ENCODE data around the gene MRGPRD.
"Not testable (repeated sequence)": the region's sequence is repeated elsewhere in the genome, so short reads cannot be mapped to it uniquely, and the experiment has no call there.

The MRGPRD gene

DNA sequence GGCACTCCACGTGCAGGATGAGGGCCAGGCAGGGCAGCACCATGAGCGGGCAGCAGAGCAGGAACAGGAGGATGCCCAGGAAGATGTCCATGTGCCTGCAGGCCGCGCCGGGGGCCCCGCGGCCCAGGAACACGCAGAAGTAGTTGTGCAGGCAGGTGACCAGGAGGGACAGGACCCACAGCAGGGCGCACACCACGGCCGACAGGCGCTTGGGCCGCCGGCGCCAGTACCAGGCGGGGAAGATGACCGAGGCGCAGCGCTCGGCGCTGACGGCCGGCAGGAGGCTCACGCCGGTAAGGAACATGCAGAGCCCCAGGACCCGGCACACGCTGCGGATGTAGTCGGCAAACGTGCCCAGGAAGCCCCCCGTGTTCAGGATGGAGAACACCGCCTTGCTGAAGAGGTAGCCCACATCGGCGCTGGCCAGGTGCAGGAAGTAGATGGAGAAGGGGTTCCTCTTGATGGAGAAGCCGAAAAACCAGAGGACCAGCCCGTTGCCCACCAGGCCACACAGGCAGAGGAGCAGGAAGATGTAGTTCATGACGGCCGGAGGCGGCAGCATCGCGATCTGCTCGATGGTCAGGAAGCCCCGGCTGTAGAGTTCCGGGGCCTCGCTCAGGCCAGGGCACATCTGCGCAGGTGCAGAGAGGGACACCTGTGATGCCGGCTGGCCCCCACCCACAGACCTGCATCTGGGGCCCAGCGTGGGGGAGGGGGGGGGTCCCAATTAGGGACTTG is 25.0 kb upstream of the MRGPRD start:
- no peak for DNase-seq

DNA sequence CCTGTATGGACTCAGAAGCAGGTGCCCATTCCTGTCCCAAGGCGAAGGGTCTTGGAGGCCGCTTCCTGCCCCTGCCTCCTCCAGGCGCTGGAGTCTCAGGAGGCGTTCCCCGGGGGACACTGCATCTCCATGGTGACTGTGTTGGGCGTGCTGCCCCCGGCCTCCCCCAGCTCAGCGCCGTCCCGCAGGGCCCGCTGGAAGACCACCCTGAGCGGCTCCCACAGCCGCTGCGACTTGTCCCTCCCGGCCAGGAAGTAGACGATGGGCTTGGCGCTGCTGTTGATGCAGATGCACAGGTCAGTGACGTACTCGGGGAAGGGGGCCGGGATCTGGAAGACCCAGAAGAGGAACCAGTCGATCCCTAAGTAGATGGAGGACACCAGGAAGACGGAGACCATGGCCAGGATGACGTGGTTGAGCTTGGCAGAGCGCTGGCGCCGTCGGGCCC is 24.4 kb upstream of the MRGPRD start:
- DNase-seq: no peak

DNA sequence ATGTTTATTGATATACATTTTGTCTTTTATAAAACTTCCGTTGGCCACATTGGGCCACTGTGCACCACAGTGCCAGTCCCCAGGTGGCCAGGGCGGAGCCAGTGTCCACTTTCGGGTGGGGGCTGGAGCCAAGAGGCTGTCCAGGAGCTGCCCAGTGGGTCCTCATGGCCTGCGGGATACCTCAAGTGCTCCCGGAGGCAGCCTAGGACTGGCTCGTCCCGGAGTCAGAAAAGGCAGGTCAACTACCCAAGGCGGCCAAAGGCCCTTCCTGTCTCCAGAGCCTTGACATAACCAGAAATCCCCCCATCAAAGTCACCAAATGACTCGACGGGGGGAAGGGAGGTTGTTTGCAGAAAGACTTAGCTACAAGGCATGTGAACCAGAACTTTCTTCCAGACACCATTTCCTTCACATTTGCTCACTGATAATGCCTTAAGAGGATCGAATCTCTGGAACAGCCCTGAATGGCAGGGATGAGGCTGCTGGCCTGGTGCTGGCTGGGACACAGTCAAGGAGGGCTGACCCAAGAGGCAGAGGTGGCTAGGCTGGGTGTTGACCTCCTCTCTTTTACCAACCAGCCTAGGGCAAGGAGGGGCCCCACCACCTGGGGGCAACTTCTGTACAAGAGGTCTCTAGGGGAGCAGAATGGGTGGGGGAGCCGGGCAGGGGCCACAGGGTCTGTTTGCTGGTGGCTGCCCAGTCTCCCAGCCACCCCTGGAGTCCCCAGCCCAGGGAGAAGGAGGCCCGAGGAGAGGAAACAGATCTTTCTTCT is 23.8 kb upstream of the MRGPRD start:
- no peak for DNase-seq

DNA sequence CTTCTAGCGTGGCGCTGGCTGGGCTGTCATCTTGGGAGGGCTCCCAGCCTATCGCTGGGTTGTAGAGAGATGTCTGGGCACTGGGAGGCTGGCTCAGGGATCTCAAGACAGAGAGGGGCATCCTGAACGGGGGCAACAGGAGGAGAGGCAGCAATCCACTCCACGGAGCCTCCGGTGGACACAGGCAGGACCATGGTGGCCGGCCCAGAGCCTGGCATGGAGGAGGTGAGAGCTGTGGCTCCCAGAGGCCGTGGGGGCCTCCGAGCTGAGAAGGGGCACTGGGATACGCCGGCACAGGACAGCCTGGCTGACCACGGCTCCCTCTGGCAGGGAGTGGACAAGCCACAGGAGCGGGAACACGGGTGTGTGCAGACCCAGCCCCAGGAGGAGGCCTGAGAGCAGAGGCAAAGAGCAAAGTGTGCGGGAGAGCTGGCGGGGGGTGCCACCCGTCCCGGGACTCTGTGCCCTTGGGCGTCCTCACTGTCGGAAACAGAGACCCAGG is 23.1 kb upstream of the MRGPRD start:
- no peak for DNase-seq

DNA sequence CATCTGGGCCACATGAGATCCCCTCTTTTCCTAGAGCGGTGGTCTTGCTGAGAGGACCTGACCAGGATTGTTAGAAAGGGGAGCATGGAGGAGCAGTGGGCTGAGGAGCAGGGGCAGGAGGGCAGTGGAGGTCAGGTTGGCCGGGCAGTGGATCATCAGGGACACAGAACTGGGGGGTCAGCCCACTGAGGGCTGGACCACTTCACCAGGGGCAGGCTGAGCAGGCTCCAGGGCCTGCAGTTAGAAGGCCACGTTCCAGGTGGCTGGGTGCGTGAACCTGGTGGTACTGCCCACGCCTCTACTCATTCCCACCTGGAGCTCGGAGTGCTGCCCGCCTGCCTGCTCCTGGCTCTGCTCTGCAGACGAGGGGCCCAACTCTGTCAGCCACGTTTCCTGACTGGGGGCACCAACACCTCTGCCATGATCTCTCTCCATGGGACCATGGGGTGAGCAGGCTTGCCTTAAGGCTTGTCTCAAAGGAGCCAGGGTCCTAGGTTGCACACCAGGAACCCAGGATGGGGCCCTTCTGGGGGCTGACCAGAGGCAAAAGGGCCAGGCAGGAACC is 22.6 kb upstream of the MRGPRD start:
- no peak for DNase-seq

DNA sequence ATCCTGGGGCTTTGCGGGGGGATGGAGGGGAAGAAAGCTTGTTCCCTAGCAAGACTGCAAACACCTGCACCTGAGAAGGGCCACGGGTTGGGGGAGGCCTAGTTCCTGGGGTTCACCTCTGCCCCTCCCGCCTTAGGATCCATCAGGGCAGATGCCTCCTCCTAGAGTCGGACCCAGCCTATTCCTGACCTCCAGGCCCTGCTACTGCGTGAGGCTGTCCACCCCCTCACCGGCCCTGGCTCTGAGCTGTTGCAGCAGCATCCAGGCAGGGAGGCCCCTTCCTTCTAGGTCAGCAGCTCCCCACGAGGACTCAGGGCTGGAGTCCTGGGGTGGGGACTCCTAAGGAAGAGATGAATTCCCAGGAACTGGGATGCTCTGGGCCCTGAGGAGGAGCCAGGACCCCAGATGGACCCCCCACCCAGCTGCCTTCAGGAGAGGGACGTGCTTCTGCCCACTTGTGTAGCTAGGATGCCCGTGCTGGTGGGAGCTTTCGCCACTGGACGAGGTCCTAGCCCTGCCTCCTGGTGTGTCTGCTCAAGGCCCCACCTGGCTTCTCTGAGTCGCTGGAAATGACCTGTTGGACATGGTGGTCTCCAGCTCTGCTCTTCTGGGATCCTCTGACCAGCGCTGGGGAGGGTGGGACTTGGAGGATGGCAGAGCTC is 21.9 kb upstream of the MRGPRD start:
- DNase-seq: no peak

DNA sequence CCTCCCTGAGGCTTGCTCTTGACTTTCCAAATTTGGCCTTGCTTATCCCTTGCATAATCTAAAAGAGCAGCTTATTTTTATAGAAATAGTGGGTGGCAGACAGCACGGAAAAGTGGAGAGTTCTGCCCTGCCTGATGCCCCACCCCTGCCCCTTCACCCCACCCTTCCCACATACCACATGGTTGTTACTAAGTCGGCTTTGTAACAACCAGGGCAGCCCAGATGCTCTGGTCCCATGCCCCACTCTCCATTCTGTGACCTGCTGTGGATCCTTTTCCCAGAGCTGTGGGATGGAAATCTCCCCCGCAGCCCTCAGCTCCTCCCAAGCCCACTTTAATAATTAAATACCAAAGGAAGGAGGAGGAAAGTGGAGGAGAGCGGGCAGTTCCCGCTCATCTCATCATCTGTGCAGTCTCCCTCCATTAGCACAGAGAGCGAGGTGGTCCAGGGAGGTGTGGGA is 21.4 kb upstream of the MRGPRD start:
- DNase-seq: no peak

DNA sequence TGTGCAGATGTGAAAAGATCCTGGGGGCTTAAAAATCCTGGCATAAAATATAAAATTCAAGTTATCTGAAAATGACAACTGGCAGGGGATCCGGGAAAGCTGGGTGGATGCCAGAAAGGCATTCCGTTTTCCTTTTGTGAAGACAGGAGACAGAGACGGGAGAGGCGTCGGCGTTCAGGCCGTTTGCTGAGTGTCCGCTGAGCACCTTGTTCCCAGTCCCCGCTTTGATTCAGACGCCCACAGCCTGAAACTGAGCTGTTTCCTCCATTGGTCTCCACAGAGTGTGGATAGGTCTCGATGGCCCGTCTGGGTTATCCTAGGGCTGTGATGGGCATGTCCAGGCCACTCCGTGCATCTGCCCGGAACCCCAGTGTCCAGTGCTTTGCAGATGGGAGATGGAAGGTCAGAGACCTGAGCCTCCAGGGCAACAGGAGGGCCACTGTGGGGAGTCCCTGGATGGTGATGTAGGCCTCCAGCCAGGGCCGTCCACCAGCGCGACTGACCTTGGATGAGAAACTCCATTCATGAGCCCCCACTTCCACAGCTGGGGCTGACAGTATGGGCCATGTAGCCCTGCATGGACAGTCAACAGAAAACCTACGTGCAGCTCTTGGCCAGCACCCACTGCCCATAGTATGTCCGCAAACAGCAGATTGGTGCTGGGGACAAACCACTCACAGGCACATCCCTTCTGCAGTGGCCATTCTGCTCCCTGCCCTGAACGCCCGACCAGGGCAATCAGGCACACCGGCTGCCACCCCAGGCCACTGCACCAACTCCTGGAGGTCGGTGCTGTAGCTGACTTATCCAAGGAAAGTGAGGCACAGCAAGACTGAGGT is 20.7 kb upstream of the MRGPRD start:
- DNase-seq: no peak

DNA sequence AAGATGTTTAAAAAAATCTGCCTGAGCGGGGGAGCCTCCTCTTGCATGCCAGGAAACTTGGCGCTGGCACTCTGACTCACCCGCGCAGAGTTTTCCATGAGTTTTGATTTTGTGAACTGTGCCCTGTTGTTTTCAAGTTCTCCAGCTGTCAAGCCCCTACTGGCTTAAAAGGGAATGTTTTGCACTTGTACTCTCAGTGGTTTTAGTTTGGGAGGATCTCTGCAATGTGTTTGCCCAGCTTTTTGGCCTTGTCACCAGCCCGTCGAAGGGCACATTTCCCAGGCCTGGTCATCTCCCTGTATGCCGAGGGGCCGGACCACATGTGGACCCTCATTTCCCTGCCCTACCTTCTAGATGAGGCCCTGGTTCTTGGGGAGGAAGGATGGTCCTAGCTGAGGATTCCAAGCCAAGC is 20.1 kb upstream of the MRGPRD start:
- no peak for DNase-seq

DNA sequence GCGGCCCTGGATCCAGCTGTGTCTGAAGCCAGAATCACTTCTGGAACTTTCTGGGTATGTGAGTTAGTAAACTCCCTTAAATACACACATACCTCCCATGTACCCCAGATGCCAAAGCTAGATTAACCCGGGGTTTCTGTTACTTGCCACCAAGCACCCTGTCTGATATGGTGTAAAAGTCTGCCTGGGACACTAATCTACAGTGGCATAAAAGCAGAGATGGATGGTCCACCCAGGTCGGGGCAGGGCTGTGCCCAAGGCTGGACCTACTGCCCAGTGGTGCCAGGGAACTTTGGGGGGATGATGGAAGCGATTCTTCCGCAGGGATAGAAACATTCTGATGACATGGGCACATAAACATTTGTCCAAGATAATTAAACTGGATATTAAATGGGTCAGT is 19.6 kb upstream of the MRGPRD start:
- DNase-seq: no peak

DNA sequence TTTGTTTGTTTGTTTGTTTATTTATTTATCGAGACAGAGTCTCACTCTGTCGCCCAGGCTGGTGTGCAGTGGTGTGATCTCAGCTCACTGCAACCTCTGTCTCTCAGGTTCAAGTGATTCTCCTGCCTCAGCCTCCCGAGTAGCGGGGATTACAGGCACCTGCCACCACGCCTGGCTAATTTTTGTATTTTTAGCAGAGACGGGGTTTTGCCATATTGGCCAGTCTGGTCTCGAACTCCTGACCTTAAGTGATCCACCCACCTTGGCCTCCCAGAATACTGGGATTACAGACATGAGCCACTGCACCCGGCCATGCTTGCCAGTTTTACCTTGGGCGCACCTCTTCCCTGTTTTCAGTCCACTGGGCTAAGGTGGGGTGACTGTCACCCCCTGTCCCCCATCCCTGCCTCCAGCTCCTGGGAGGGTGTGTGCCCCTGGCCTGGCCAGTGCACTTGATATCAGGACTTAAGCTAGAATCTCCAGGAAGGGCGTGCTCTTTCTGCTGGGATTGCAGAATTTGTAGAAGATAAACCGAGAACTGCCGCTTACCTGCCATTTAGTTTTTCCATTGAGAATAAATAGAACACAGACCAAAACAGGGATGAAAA is 19.1 kb upstream of the MRGPRD start:
- not testable (repeated sequence) for DNase-seq

DNA sequence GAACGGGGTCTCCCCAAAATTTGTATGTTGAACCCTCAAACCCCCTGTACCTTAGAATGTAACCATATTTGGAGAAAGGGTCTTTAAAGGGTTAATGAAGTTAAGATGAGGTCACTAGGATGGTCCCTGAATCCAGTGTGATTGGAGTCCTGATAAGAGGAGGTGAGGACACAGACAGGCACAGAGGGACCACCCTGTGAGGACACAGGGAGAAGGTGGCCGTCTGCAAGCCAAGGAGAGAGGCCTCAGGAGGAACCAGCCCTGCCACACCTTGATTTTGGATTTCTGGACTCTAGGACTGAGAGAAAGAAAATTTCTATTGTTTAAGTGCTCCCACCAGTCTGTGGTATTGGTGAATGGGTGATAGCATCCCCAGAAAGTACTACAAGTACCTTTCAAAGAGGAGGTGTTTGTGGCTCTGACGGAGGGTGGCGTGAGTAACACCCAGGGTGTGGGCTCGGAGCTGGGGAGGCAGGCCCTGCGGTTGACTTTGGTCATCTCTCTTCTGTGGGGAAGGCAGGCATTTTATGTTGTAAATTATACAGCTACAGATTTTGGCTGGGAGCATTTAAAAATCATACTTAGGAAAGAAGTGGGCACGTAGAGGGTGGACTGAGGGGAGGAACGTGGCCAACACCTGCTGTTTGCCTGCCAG is 18.4 kb upstream of the MRGPRD start:
- DNase-seq: no peak

DNA sequence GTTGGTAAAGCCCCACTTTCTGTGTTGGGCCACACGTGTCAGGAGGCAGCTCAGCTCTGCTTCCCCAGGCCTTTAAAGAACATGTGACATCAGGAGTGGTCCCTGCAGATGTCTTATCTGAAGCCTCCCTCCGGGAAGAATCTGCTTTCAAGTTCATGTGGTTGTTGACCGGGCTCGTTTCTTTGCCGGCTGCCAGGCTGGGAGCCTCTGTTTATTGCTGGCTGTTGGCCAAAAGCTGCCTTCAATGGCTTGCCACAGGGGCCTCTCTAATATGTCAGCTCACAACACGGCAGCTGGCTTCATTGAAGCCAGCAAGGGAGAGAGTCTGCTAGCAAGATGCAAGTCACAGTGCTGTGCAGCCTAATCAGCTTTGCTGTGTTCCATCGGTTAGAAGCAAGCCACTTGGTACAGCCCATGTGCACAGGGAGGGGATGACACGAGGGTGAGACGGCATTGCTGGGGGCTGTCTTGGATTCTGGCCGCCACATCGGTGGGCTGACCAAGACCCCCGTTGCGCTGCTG is 17.7 kb upstream of the MRGPRD start:
- DNase-seq: no peak

DNA sequence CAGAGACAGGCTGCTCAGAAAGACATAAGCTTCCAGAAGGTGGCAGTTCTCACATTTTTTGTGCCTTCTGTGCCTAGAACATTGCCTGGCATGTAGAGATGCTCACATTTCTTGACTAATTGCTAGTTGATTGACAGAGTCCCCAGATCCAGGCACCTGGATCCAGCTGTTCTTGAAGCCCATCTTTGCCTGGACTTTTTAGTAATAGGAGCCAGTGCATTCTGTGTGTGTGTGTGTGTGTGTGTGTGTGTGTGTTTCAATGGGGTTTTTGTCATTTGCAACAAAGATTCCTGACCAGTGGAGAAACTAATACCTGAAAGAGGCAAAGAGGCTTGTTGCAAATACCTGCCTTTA is 17.2 kb upstream of the MRGPRD start:
- DNase-seq: no peak

DNA sequence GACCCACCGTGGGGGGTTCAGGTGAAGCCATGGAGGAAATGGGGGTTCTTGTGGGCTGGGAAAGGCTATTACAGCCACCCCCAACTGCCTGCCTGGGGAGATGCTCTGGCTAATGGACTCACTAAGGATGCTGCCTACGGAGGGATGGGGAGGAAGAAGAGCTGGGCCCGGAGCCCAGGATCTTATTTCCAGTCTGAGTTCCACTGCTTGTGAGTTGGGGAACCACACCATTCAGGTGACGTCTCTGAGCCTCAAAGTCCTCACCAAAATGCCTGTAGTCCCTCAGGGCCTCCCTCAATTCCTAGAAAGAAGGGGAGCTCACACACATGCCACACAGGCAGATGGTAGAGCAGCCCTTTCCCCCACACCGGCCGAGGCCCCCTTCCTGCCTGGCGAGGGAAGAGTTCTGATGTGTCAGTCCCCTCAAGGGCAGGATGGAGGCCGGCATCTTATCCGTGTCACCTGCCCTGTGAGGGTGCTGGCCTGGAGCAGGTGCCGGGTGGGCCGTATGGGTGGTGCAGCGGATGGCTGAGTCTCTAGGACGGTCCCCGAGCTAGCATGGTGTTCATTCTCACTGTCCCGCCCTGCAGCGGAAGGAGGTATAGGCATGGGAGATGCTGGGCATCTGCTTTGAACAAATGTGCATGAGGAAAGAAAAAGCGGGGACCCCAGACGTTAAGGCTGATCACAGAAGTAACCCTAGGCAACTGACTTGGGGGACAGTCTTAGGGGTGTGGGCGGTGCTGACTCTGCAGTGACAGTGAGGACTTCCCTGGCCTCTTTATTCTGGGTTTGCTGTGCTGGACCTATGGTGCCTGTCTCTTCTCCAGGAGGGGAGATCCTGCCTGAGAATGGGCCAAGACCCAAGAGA is 16.6 kb upstream of the MRGPRD start:
- DNase-seq: no peak

DNA sequence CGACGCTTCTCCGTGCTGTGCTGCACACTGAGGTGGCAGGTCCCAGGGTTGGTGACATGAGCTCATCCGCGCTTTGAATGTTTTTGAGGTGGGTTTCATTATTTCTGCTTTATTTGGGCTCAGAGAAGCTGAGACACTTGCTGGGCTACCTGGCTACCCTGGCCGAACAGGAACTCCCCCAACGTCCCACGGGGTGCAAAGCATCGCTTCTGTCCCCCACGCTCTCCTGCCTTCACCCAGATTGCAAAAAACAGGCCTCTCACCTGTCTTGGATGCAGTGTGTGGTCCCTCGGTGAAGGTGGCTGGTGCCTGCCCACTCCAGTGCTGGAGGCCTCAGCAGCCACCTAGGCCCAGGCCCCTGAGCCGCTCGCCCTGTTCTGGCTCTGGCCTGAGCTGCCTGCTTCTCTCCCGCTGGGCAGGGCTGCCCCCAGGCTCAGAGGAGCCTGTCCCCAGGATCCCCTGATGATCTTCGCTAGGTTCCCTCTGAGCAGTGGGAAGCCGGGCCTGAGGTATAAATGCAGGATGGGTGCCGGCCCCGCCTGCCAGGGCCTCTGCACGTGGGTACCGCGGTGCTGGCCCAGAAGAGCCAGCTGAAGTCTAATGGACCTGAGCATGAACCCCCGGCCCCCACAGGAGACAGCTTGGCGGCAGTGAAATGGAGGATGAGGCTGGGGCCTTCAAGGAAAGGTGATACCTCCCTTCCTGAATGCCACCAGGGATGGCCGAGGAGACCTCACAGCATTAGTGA is 15.8 kb upstream of the MRGPRD start:
- DNase-seq: no peak

DNA sequence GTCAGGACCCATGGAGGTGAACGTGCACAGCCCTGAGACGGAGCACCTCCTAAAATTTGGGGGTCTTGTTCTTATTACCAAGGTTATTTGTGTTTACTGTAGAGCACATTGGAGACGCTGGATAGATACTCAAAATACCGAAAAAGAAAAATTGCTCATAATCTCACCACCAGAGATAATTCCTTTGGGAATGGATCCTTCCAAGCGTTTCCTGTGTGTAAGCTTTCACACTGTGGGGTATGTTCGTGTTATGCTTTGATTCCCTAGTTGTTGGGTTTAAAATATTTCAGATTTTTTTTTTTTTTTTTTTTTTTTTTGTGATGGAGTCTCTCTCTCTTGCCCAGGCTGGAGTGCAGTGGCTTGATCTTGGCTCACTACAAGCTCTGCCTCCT is 14.1 kb upstream of the MRGPRD start:
- DNase-seq: no peak

DNA sequence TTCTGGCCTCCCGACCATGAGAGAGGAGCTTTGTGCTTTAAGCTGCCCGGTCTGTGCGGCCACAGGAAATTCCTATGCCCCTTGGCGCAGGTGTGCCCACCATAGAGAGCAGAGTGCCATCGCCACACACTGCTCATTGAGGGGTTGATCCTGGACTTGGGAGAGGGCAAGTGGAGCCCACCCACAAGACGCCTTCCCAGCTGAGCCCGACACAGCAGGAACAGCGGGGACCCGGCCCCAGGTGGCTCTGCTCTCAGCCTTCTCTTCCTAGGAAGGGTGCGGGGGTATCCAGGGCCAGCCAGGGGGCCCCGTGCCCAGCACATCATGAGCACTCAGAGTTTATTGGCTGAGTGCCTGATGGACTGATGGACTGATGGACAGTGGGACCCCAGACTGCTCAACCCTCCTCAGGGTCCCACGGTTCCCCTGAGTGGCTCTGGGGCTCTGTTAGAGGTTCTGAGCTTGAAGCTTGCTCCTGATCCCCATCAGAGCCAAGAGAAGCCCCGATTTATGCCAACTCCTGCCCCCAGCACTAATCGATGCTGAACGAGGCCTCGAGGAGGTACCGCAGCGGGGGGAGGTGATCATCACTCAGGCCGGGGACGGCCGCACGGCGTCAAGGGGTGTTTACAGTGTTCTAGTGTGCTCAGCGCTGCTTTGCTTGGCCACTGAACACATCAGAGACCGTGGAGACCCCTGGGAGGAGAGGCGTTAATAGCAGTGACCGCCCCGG is 13.5 kb upstream of the MRGPRD start:
- no peak for DNase-seq

DNA sequence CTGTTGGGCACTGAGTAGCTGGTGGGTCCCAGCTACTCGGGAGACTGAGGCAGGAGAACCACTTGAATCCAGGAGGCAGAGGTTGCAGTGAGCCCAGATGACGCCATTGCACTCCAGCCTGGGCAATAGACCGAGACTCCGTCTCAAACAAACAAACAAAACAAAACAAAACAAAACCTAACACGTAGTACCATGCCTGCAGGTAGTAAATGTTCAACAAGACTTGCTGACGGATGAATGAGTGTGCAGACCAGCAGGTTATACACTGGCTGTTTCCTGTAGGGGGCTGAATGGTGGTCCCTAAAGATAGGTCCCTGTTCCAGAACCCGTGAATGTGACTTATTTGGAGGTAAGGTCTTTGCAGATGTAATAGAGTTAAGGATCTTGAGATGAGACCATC is 12.8 kb upstream of the MRGPRD start:
- no peak for DNase-seq

Data from NCI-H1930 (cell line).